Activated CD8-positive, alpha-beta T cell treated with anti-CD3 and anti-CD28 coated beads, Interleukin-2, amount 10 ng/mL, durations not matched to agents 7 days and 5 days (primary cell): Measurements from ENCODE around the gene OR10H5. TPM values are rescaled to one million over a fixed set of nuclear protein-coding genes. Genes with fewer than 3 reads are reported as not detected.
"Not testable (repeated sequence)": the region's sequence is repeated elsewhere in the genome, so short reads cannot be mapped to it uniquely, and the experiment has no call there.

Source experiments
- ATAC-seq: fragments of 150-1000 bp; cut with Tn5 transposase; one replicate; pipeline ENCODE4 v1.10.0; 2021; ENCODE audit warnings: moderate library complexity
- CTCF ChIA-PET: fragments of 350-600 bp; sonication (Branson Sonifier 250); formaldehyde crosslinking; loops from one replicate; lab custom pipeline; 2021; ENCODE audit warnings: antibody characterized with exemption; lab: Charles Lee
- POLR2A ChIA-PET: fragments of 350-600 bp; sonication (Branson Sonifier 250); formaldehyde crosslinking; loops from one replicate; lab custom pipeline; 2021; ENCODE audit warnings: antibody characterized with exemption; lab: Charles Lee
- DNase-seq: peaks from one replicate; pipeline ENCODE4 v3.0.0-alpha.2; 2020
- H3K27ac Mint-ChIP-seq: one replicate; pipeline ENCODE4 v1.8.0; 2021; ENCODE audit warnings: mild to moderate bottlenecking, mixed read lengths
- H3K27me3 Mint-ChIP-seq: one replicate; pipeline ENCODE4 v1.8.0; 2021; ENCODE audit warnings: low read depth, mixed read lengths
- H3K36me3 Mint-ChIP-seq: one replicate; pipeline ENCODE4 v1.8.0; 2021; ENCODE audit warnings: low read depth, mixed read lengths
- H3K4me1 Mint-ChIP-seq: one replicate; pipeline ENCODE4 v1.8.0; 2021; ENCODE audit warnings: low read depth, mixed read lengths
- H3K4me3 Mint-ChIP-seq: one replicate; pipeline ENCODE4 v1.8.0; 2021; ENCODE audit warnings: mild to moderate bottlenecking, mixed read lengths
- H3K9me3 Mint-ChIP-seq: one replicate; pipeline ENCODE4 v1.8.0; 2022; ENCODE audit warnings: mixed read lengths; ENCODE audit not compliant: insufficient read depth
- total RNA-seq, 2 experiments: library from RNA; stranded (reverse); gene quantifications; one replicate each; pipeline ENCODE4 v1.2.3, GENCODE V29; 2021

Gene OR10H5
- total RNA-seq, 2 experiments from 2014 or later, result not detected

- no peak overlapping the region for H3K4me3 Mint-ChIP-seq
- H3K27me3 Mint-ChIP-seq, result peaks cover 28% of the 10 kb centered on the region
- DNase-seq (no peak), ATAC-seq (peak; percentile 30)
- H3K9me3 Mint-ChIP-seq, result no peaks in the 10 kb centered on the region
- no peak overlapping the region for H3K27ac Mint-ChIP-seq
- no peaks in the 10 kb centered on the region for H3K36me3 Mint-ChIP-seq
- ChIA-PET POLR2A (no interaction called here), CTCF (no interaction called here)
- H3K4me1 Mint-ChIP-seq, result peaks cover 7% of the 10 kb centered on the region
Measured at GRCh38 chr19:15813916-15814315, 26.5 kb downstream of the OR10H5 start.

GRCh38 chr19:15815306-15815705 lies 27.8 kb downstream of the OR10H5 start, which contains the start of gene OR10H1:
TSS of gene OR10H1 (minus strand) at chr19:15815664. CDS start at chr19:15808037, 7,627 bp downstream.
- ChIA-PET CTCF (no interaction called here), POLR2A (no interaction called here)
- DNase-seq (no peak), ATAC-seq (no peak)
- no peaks in the 10 kb centered on the region for H3K9me3 Mint-ChIP-seq
- H3K27me3 Mint-ChIP-seq, result peaks cover 31% of the 10 kb centered on the region
- H3K4me3 Mint-ChIP-seq, result no peak within 1 kb of the TSS
- H3K4me1 Mint-ChIP-seq, result peaks cover 7% of the 10 kb centered on the region
- H3K36me3 Mint-ChIP-seq, result no peaks in the 10 kb centered on the region
- H3K27ac Mint-ChIP-seq, result no peak within 1 kb of the TSS

- Mint-ChIP-seq H3K27ac (no peak overlapping the region), H3K9me3 (no peaks in the 10 kb centered on the region), H3K4me1 (no peaks in the 10 kb centered on the region), H3K4me3 (no peak overlapping the region), H3K36me3 (no peaks in the 10 kb centered on the region), H3K27me3 (peaks cover 6% of the 10 kb centered on the region)
- CTCF ChIA-PET, result interaction anchor here (1.6 kb wide), 1 partner anchor 49 kb away, joined by 3 read pairs; no protein-coding TSS in a partner anchor
- no peak for ATAC-seq
- no peak for DNase-seq
- POLR2A ChIA-PET, result no interaction called here
Measured at GRCh38 chr19:15820646-15821045, 33.2 kb downstream of the OR10H5 start.

GRCh38 chr19:15825753-15826152 lies 38.3 kb downstream of the OR10H5 start:
- Mint-ChIP-seq H3K27ac (no peak overlapping the region), H3K4me3 (no peak overlapping the region), H3K36me3 (no peaks in the 10 kb centered on the region), H3K9me3 (no peaks in the 10 kb centered on the region), H3K27me3 (peaks cover 4% of the 10 kb centered on the region), H3K4me1 (no peaks in the 10 kb centered on the region)
- ChIA-PET CTCF (interaction anchor here (1.0 kb wide), 1 partner anchor 12 kb away, joined by 3 read pairs; no protein-coding TSS in a partner anchor), POLR2A (interaction anchor here (0.8 kb wide), 1 partner anchor 11 kb away, joined by 3 read pairs; no protein-coding TSS in a partner anchor)
- no peak for DNase-seq
- no peak for ATAC-seq

- ChIA-PET CTCF (no interaction called here), POLR2A (no interaction called here)
- H3K27ac Mint-ChIP-seq, result no peak overlapping the region
- no peak overlapping the region for H3K4me3 Mint-ChIP-seq
- no peaks in the 10 kb centered on the region for H3K9me3 Mint-ChIP-seq
- H3K4me1 Mint-ChIP-seq, result no peaks in the 10 kb centered on the region
- H3K27me3 Mint-ChIP-seq, result peaks cover 4% of the 10 kb centered on the region
- DNase-seq (no peak), ATAC-seq (no peak)
- no peaks in the 10 kb centered on the region for H3K36me3 Mint-ChIP-seq
Measured at GRCh38 chr19:15828121-15828610, 40.7 kb downstream of the OR10H5 start.

- H3K27ac Mint-ChIP-seq, H3K36me3 Mint-ChIP-seq, H3K27me3 Mint-ChIP-seq, CTCF ChIA-PET, H3K9me3 Mint-ChIP-seq, POLR2A ChIA-PET, DNase-seq, H3K4me3 Mint-ChIP-seq, H3K4me1 Mint-ChIP-seq, ATAC-seq: not testable (repeated sequence)
Measured at GRCh38 chr19:15828611-15829305, 41.3 kb downstream of the OR10H5 start.

GRCh38 chr19:15829306-15829698 lies 41.8 kb downstream of the OR10H5 start:
- ATAC-seq (no peak), DNase-seq (no peak)
- Mint-ChIP-seq H3K36me3 (no peaks in the 10 kb centered on the region), H3K9me3 (no peaks in the 10 kb centered on the region), H3K27ac (peak overlapping the region; percentile 7), H3K27me3 (peaks cover 3% of the 10 kb centered on the region), H3K4me3 (no peak overlapping the region), H3K4me1 (no peaks in the 10 kb centered on the region)
- ChIA-PET CTCF (no interaction called here), POLR2A (no interaction called here)

GRCh38 chr19:15829786-15830185 lies 42.3 kb downstream of the OR10H5 start:
- H3K36me3 Mint-ChIP-seq, result no peaks in the 10 kb centered on the region
- no peaks in the 10 kb centered on the region for H3K4me1 Mint-ChIP-seq
- peaks cover 3% of the 10 kb centered on the region for H3K27me3 Mint-ChIP-seq
- H3K27ac Mint-ChIP-seq, result no peak overlapping the region
- ATAC-seq (no peak), DNase-seq (no peak)
- ChIA-PET POLR2A (no interaction called here), CTCF (no interaction called here)
- no peak overlapping the region for H3K4me3 Mint-ChIP-seq
- H3K9me3 Mint-ChIP-seq, result no peaks in the 10 kb centered on the region

GRCh38 chr19:15831626-15832025 lies 44.2 kb downstream of the OR10H5 start:
- H3K27me3 Mint-ChIP-seq, result peaks cover 3% of the 10 kb centered on the region
- no peak overlapping the region for H3K4me3 Mint-ChIP-seq
- H3K36me3 Mint-ChIP-seq, result no peaks in the 10 kb centered on the region
- ATAC-seq (no peak), DNase-seq (no peak)
- H3K27ac Mint-ChIP-seq, result no peak overlapping the region
- ChIA-PET POLR2A (no interaction called here), CTCF (no interaction called here)
- H3K9me3 Mint-ChIP-seq, result no peaks in the 10 kb centered on the region
- peaks cover 10% of the 10 kb centered on the region for H3K4me1 Mint-ChIP-seq

- CTCF ChIA-PET, result interaction anchor here (1.0 kb wide), 1 partner anchor 10 kb away, joined by 3 read pairs; no protein-coding TSS in a partner anchor
- DNase-seq, result not testable (repeated sequence)
Measured at GRCh38 chr19:15834232-15834631, 46.8 kb downstream of the OR10H5 start.

GRCh38 chr19:15835565-15836329 lies 48.3 kb downstream of the OR10H5 start:
- H3K36me3 Mint-ChIP-seq, H3K9me3 Mint-ChIP-seq, ATAC-seq, H3K27me3 Mint-ChIP-seq: not testable (repeated sequence)
- peak; percentile 73 for DNase-seq
- peak overlapping the region; percentile 98 for H3K27ac Mint-ChIP-seq
- H3K4me3 Mint-ChIP-seq, result peak overlapping the region; percentile 84
- POLR2A ChIA-PET, result interaction anchor here (0.6 to 1.7 kb wide), 5 partner anchors 255 to 1146 kb away, joined by 3 to 16 read pairs (median 3); partner anchors contain the start of genes HSH2D and ZNF333
- H3K4me1 Mint-ChIP-seq, result peaks cover 29% of the 10 kb centered on the region
- CTCF ChIA-PET, result interaction anchor here (1.0 kb wide), 1 partner anchor 8 kb away, joined by 3 read pairs; no protein-coding TSS in a partner anchor

More at GRCh38 chr19:15834232-15834631, 46.8 kb downstream of the OR10H5 start:
- H3K4me3 Mint-ChIP-seq, H3K9me3 Mint-ChIP-seq, POLR2A ChIA-PET, H3K27me3 Mint-ChIP-seq, ATAC-seq, H3K36me3 Mint-ChIP-seq, H3K27ac Mint-ChIP-seq: not testable (repeated sequence)
- peaks cover 26% of the 10 kb centered on the region for H3K4me1 Mint-ChIP-seq
